ENCODE data around the gene GGTA1. TPM values are rescaled to one million over a fixed set of nuclear protein-coding genes. Genes with fewer than 3 reads are reported as not detected.

Gene GGTA1
- total and polyA plus RNA-seq, 2 donors (not counting 1 experiment from before 2014, with no cell fraction given) = not detected

DNA sequence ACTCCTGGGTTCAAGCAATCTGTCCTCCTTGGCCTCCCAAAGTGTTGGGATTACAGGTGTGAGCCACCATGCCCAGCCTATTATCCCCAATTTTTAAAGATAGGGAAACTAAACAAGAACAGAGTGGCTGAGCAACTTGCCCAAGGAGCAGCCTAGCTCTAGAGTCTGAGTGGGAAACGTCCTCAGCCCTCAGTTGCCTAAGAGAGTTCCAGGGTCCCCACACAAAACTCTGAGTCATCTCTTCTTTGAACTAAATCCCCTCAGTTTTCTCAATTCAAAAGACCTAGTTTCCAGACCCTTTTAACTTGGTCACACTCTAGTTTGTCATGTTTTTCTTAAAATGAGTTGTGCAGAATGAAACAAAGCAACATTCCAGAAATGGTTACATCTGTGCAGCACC, 33.5 kb downstream of the GGTA1 start:
- Histone ChIP-seq H3K9me3 (ENCODE audit: control insufficient read depth, insufficient read depth, low read depth, low read length) (no peaks in the 10 kb centered on the region), H3K27me3 (ENCODE audit: control insufficient read depth, insufficient read depth, low read length) (peaks cover 11% of the 10 kb centered on the region), H3K4me2 (ENCODE audit: extremely low read depth, insufficient read depth, low read length) (no peak overlapping the region), H4K20me1 (ENCODE audit: control insufficient read depth, extremely low read depth, insufficient read depth, low read length) (no peaks in the 10 kb centered on the region), H3K79me2 (ENCODE audit: control insufficient read depth, insufficient read depth, low read length) (no peaks in the 10 kb centered on the region), H3K27ac (ENCODE audit: insufficient read depth, low read length) (no peak overlapping the region), H3K4me3 (replicated peaks in 1 of 4; ENCODE audit: control extremely low read depth in 1 of 4, insufficient read depth in 1 of 4, low read depth in 3 of 4, low read length in 4 of 4) (no peak overlapping the region), H3K9ac (ENCODE audit: insufficient read depth, low read length) (no peak overlapping the region), H3K4me1 (ENCODE audit: control insufficient read depth, extremely low read depth, insufficient read depth, low read length) (no peaks in the 10 kb centered on the region), H3K36me3 (ENCODE audit: control insufficient read depth, insufficient read depth, low read length) (no peaks in the 10 kb centered on the region), H2AFZ (ENCODE audit: low read length) (no peak overlapping the region)
- no peak for TF ChIP-seq EZH2 (IDR thresholded peaks at IDR 0.05; ENCODE audit: low read length, missing control alignments)
- TF ChIP-seq, protein P1, sequence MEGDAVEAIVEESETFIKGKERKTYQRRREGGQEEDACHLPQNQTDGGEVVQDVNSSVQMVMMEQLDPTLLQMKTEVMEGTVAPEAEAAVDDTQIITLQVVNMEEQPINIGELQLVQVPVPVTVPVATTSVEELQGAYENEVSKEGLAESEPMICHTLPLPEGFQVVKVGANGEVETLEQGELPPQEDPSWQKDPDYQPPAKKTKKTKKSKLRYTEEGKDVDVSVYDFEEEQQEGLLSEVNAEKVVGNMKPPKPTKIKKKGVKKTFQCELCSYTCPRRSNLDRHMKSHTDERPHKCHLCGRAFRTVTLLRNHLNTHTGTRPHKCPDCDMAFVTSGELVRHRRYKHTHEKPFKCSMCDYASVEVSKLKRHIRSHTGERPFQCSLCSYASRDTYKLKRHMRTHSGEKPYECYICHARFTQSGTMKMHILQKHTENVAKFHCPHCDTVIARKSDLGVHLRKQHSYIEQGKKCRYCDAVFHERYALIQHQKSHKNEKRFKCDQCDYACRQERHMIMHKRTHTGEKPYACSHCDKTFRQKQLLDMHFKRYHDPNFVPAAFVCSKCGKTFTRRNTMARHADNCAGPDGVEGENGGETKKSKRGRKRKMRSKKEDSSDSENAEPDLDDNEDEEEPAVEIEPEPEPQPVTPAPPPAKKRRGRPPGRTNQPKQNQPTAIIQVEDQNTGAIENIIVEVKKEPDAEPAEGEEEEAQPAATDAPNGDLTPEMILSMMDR (conservative IDR thresholded peaks at IDR 0.05 in 1 of 2, IDR thresholded peaks at IDR 0.05 in 1 of 2; ENCODE audit: low read depth in 1 of 2, low read length in 2 of 2) = no peak
- DNase-seq (ENCODE audit: low read depth in 2 of 2) = no peak

DNA sequence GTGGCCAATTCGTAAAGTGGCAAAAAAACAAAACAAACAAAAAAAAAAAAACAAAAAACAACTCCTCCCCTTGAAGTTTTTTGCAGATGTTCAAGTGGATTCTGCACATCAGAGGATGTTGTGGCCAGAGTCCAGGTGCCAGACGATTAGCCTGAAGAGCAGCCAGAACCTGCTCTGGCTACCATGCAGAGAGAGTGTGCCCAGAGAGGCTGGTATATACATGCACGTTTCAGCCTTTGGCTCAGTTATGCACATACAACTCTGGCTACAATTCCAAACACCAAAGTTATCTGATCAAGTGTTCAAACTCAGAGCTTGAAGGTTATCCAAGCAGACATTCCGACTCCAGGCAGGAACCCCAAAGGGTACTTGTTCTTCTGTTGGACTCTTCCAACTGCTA, 34.7 kb downstream of the GGTA1 start:
- DNase-seq (ENCODE audit: low read depth in 2 of 2) = no peak
- Histone ChIP-seq H4K20me1 (ENCODE audit: control insufficient read depth, extremely low read depth, insufficient read depth, low read length) (no peaks in the 10 kb centered on the region), H3K79me2 (ENCODE audit: control insufficient read depth, insufficient read depth, low read length) (no peaks in the 10 kb centered on the region), H2AFZ (ENCODE audit: low read length) (no peak overlapping the region), H3K4me1 (ENCODE audit: control insufficient read depth, extremely low read depth, insufficient read depth, low read length) (no peaks in the 10 kb centered on the region), H3K4me3 (replicated peaks in 1 of 4; ENCODE audit: control extremely low read depth in 1 of 4, insufficient read depth in 1 of 4, low read depth in 3 of 4, low read length in 4 of 4) (no peak overlapping the region), H3K4me2 (ENCODE audit: extremely low read depth, insufficient read depth, low read length) (no peak overlapping the region), H3K36me3 (ENCODE audit: control insufficient read depth, insufficient read depth, low read length) (no peaks in the 10 kb centered on the region), H3K27ac (ENCODE audit: insufficient read depth, low read length) (no peak overlapping the region), H3K9ac (ENCODE audit: insufficient read depth, low read length) (no peak overlapping the region), H3K9me3 (ENCODE audit: control insufficient read depth, insufficient read depth, low read depth, low read length) (no peaks in the 10 kb centered on the region), H3K27me3 (ENCODE audit: control insufficient read depth, insufficient read depth, low read length) (peaks cover 9% of the 10 kb centered on the region)
- TF ChIP-seq, protein P1 (conservative IDR thresholded peaks at IDR 0.05 in 1 of 2, IDR thresholded peaks at IDR 0.05 in 1 of 2; ENCODE audit: low read depth in 1 of 2, low read length in 2 of 2) = no peak
- no peak for TF ChIP-seq EZH2 (IDR thresholded peaks at IDR 0.05; ENCODE audit: low read length, missing control alignments)

DNA sequence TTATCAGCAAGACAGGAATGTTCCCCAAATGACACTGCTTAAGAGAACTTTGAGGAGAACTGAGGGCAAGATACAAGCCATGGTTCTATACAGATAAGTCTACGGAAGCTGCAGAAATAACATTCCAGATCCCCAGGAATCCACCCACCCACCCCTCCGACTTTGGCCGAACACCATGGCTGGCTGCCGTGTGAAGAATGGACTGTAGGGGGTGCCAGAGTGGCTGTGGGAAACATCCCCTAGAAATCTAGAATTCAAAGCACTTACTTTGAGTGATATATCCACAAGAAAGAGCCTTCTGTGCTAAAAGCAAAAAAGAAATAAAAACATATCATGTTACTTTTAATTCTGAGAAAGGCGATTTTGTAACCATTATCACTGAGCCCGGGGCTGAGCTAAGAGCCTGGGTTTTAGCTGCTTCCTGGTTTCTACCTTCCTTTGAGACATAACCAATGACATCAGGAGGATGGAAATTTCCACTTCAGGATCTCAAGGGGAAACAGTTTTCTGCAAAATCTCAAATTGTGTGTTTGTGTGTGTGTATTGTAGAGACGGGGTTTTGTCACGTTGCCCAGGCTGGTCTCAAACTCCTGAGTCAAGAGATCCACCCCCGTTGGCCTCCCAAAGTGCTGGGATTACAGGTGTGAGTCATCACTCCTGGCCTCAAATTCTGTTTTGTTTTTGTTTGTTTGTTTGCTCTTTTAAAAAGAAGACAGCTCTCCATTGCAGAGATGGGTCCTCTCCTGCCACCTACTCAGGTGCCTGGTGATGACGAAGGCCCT, 36.4 kb downstream of the GGTA1 start:
- TF ChIP-seq, protein P1 (conservative IDR thresholded peaks at IDR 0.05 in 1 of 2, IDR thresholded peaks at IDR 0.05 in 1 of 2; ENCODE audit: low read depth in 1 of 2, low read length in 2 of 2) = peak; percentile 58 to 68
- TF ChIP-seq EZH2 (IDR thresholded peaks at IDR 0.05; ENCODE audit: low read length, missing control alignments) = no peak
- Histone ChIP-seq H3K4me2 (ENCODE audit: extremely low read depth, insufficient read depth, low read length) (no peak overlapping the region), H4K20me1 (ENCODE audit: control insufficient read depth, extremely low read depth, insufficient read depth, low read length) (no peaks in the 10 kb centered on the region), H3K79me2 (ENCODE audit: control insufficient read depth, insufficient read depth, low read length) (no peaks in the 10 kb centered on the region), H3K9me3 (ENCODE audit: control insufficient read depth, insufficient read depth, low read depth, low read length) (no peaks in the 10 kb centered on the region), H3K36me3 (ENCODE audit: control insufficient read depth, insufficient read depth, low read length) (no peaks in the 10 kb centered on the region), H3K27me3 (ENCODE audit: control insufficient read depth, insufficient read depth, low read length) (peaks cover 5% of the 10 kb centered on the region), H2AFZ (ENCODE audit: low read length) (no peak overlapping the region), H3K9ac (ENCODE audit: insufficient read depth, low read length) (no peak overlapping the region), H3K4me1 (ENCODE audit: control insufficient read depth, extremely low read depth, insufficient read depth, low read length) (no peaks in the 10 kb centered on the region), H3K27ac (ENCODE audit: insufficient read depth, low read length) (no peak overlapping the region), H3K4me3 (replicated peaks in 1 of 4; ENCODE audit: control extremely low read depth in 1 of 4, insufficient read depth in 1 of 4, low read depth in 3 of 4, low read length in 4 of 4) (no peak overlapping the region)
- DNase-seq (ENCODE audit: low read depth in 2 of 2) = peak in 1 of 2 donors; percentile 23

All from fibroblast of lung (primary cell).